Astrocyte (in vitro differentiated cells and primary cell): ENCODE measurements around the gene CCDC196.

Experiments used
- CTCF ChIP-seq: IDR thresholded peaks from 2 replicates; pipeline ENCODE4 v1.5.1; 2011; ENCODE audit warnings: low read depth, mild to moderate bottlenecking, inconsistent platforms, low read length, moderate library complexity; ENCODE audit not compliant: insufficient read depth
- EZH2 ChIP-seq: IDR thresholded peaks from 2 replicates; pipeline ENCODE4 v1.6.1; 2012; ENCODE audit warnings: mild to moderate bottlenecking, low read length, inconsistent platforms; ENCODE audit not compliant: insufficient read depth

- TF ChIP-seq CTCF: no peak
- no peak for TF ChIP-seq EZH2
Measured at GRCh38 chr14:66477567-66477966, 8.6 kb upstream of the CCDC196 start.
